NCI-H146 treated with DMSO at 0.1 percent for 48 hours (cell line): Measurements from ENCODE around the gene CRACR2A.

Source experiments
- DNase-seq: peaks from one replicate; lab custom pipeline; 2025; ENCODE audit not compliant: unreplicated experiment; lab: John Stamatoyannopoulos, UW

CRACR2A gene

GRCh38 chr12:3571323-3571722 lies 181.6 kb downstream of the CRACR2A start:
- no peak for DNase-seq

DNA sequence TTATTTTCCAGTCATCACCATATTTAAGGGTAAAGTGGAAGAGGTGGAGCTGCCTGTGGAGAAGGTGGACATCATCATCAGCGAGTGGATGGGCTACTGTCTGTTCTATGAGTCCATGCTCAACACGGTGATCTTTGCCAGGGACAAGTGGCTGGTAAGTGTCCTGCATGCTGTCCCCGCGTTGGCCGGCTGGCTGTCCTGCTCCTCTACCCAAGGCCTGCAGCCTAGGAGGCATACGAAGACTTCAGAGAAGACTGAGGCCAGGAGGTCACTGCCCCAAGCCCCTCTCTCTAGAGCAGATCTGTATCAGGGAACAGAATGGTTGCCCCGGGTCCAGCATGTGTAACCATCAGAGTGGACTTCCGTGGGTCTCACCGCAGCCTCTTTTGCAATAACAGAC lies 184.2 kb downstream of the CRACR2A start:
- DNase-seq = no peak

- DNase-seq = no peak
Observed at GRCh38 chr12:3565985-3566384, 186.9 kb downstream of the CRACR2A start.
